K562 (cell line): ENCODE results near the gene DNAJB2. TPM values are rescaled to one million over a fixed set of nuclear protein-coding genes. Genes with fewer than 3 reads are reported as not detected.

Source experiments
- ATAC-seq: fragments of 200-7000 bp; cut with Tn5 transposase; 3 replicates; pipeline ENCODE4 v1.9.1; 2020; ENCODE audit warnings: moderate library complexity
- BruUV-seq: library from RNA; stranded (reverse); fragments of 400-500 nt; replicated peaks from 2 replicates; lab custom pipeline; 2021; lab: Mats Ljungman, UMichigan
- CTCF ChIA-PET: fragments of 300-600 bp; formaldehyde crosslinking; extraction: SDS; loops from one replicate; lab custom pipeline; 2021; ENCODE audit warnings: low intra/inter-chr PET ratio; lab: Yijun Ruan, JAX
- POLR2A ChIA-PET: fragments of 300-600, 350-650 bp; sonication (Branson Sonifier 250); formaldehyde crosslinking; extraction: SDS; loops from one replicate; lab custom pipeline; 2021; ENCODE audit warnings: antibody characterized with exemption, inconsistent platforms; lab: Yijun Ruan, JAX
- DNase-seq, 4 experiments: peaks; one replicate each; pipeline versions ENCODE4 v3.0.0 to v3.0.0-alpha.2; 2011 to 2018; ENCODE audit warnings: low spot score in 3 of 4, mixed read lengths in 3 of 4; ENCODE audit errors: extremely low read depth in 1 of 4
- FAIRE-seq: peaks from 2 replicates; lab custom pipeline; 2011; peaks lifted over from hg19 to GRCh38; lab: Jason Lieb, UNC
- H2AFZ ChIP-seq: 2 replicates; pipeline ENCODE4 v1.6.0; 2011; ENCODE audit warnings: low read depth, low read length, control low read depth, inconsistent platforms
- H3K27ac ChIP-seq: fragments of 200-600 bp; 3 replicates; pipeline ENCODE4 v1.8.0; 2011; ENCODE audit warnings: low read depth, mild to moderate bottlenecking, control low read depth, inconsistent platforms, low read length, moderate library complexity, mixed read lengths; ENCODE audit errors: extremely low read depth
- H3K27me3 ChIP-seq, 2 experiments: fragments of 300-600 bp in 1 of 2; 2 replicates in 1 of 2; 3 replicates in 1 of 2; pipeline versions ENCODE4 v1.6.0 to v1.8.0; 2011; ENCODE audit warnings: inconsistent platforms in 2 of 2, low read length in 2 of 2, mild to moderate bottlenecking in 1 of 2, mixed read lengths in 1 of 2, moderate library complexity in 1 of 2; ENCODE audit not compliant: control insufficient read depth in 2 of 2, insufficient read depth in 2 of 2
- H3K36me3 ChIP-seq: fragments of 300-600 bp; 3 replicates; pipeline ENCODE4 v1.8.0; 2011; ENCODE audit warnings: mild to moderate bottlenecking, low read length, inconsistent platforms; ENCODE audit not compliant: control insufficient read depth, insufficient read depth
- H3K4me1 ChIP-seq, 2 experiments: fragments of 200-600 bp in 1 of 2; replicated peaks in 1 of 2; 2 replicates in 1 of 2; 3 replicates in 1 of 2; pipeline versions ENCODE4 v1.5.1 to v1.8.0; 2011; ENCODE audit warnings: inconsistent platforms in 2 of 2, low read length in 2 of 2, mild to moderate bottlenecking in 1 of 2, mixed read lengths in 1 of 2, moderate library complexity in 1 of 2; ENCODE audit not compliant: control insufficient read depth in 2 of 2, insufficient read depth in 2 of 2
- H3K4me2 ChIP-seq: 2 replicates; pipeline ENCODE4 v1.6.1; 2011; ENCODE audit warnings: low read length, control low read depth, inconsistent platforms, mixed read lengths; ENCODE audit not compliant: insufficient read depth
- H3K4me3 ChIP-seq: fragments of 200-600 bp; sonication (generic), shearing (Covaris generic); 2 replicates; pipeline ENCODE4 v1.5.1; 2016; ENCODE audit warnings: control low read depth, inconsistent platforms
- H3K79me2 ChIP-seq: fragments of 200-600 bp; 3 replicates; pipeline ENCODE4 v1.8.0; 2011; ENCODE audit warnings: low read length, inconsistent platforms; ENCODE audit not compliant: control insufficient read depth, insufficient read depth
- H3K9ac ChIP-seq, 2 experiments: 2 replicates each; pipeline versions ENCODE4 v1.6.0 to v1.6.1; 2011; ENCODE audit warnings: low read depth in 2 of 2, low read length in 2 of 2, control low read depth in 1 of 2, inconsistent platforms in 1 of 2, mild to moderate bottlenecking in 1 of 2, mixed read lengths in 1 of 2; ENCODE audit not compliant: insufficient read depth in 1 of 2
- H3K9me1 ChIP-seq: one replicate; pipeline ENCODE4 v1.6.0; 2011; ENCODE audit warnings: inconsistent platforms, mild to moderate bottlenecking, low read length, moderate library complexity; ENCODE audit not compliant: control insufficient read depth, insufficient read depth
- H3K9me3 ChIP-seq: replicated peaks from 2 replicates; pipeline ENCODE4 v1.5.1; 2011; ENCODE audit warnings: low read depth, low read length, inconsistent platforms; ENCODE audit not compliant: control insufficient read depth, insufficient read depth
- H4K20me1 ChIP-seq: replicated peaks from 2 replicates; pipeline ENCODE4 v1.6.1; 2011; ENCODE audit warnings: low read length, inconsistent platforms, mixed read lengths; ENCODE audit not compliant: control insufficient read depth, insufficient read depth
- CTBP1 ChIP-seq: fragments of 450-650 bp; IDR thresholded peaks from 2 replicates; pipeline ENCODE4 v1.6.1; 2016; ENCODE audit warnings: borderline replicate concordance
- GTF2F1 ChIP-seq: IDR thresholded peaks from 2 replicates; pipeline ENCODE4 v1.6.1; 2011; ENCODE audit warnings: low read depth, low read length, improper control_type of control experiment
- HDAC2 ChIP-seq: fragments of 450-650 bp; IDR thresholded peaks from 2 replicates; pipeline ENCODE4 v1.6.1; 2016; ENCODE audit warnings: mild to moderate bottlenecking
- HINFP ChIP-seq: fragments of 450-650 bp; conservative IDR thresholded peaks from 2 replicates; pipeline ENCODE4 v1.6.1; 2016; ENCODE audit warnings: missing genetic modification characterization, low read depth, mild to moderate bottlenecking, control low read depth, missing compliant biosample characterization
- KDM1A ChIP-seq, 2 experiments: fragments of 450-650 bp; IDR thresholded peaks; 2 replicates each; pipeline ENCODE4 v1.6.1; 2016; ENCODE audit warnings: mild to moderate bottlenecking in 2 of 2
- KLF10 ChIP-seq: fragments of 250-450 bp; sonication (Bioruptor Pico); IDR thresholded peaks from 2 replicates; pipeline ENCODE4 v1.6.1; 2021; ENCODE audit warnings: matching md5 sums
- MLLT1 ChIP-seq, 2 experiments: fragments of 450-650 bp; IDR thresholded peaks; 2 replicates each; pipeline ENCODE4 v1.6.1; 2016
- WGBS: fragments of 100-300 bp; shearing (Covaris generic); methylation state at CpG from one replicate; pipeline ENCODE4 v1.1.6; 2016; ENCODE audit warnings: low coverage, mixed read lengths; ENCODE audit not compliant: insufficient coverage; ENCODE audit errors: missing lambda C conversion rate; 5-methylcytosine and 5-hydroxymethylcytosine counted together
- in situ Hi-C: fragments of 300-500 bp; cut with MboI; formaldehyde crosslinking; loops from 4 replicates; pipeline ENCODE4 v1.15.0; 2018; ENCODE audit warnings: inconsistent platforms, mixed read lengths
- intact Hi-C: fragments of 100-400 bp; cut with micrococcal nuclease; formaldehyde crosslinking; loops from 2 replicates; pipeline ENCODE4 v1.14.2; 2022
- polyA plus RNA-seq, 8 experiments: library from polyadenylated mRNA; depleted of rRNA in 4 of 8; stranded (reverse) in 5 of 8; unstranded in 3 of 8; fragments of >200 nt; fragmentation: Nextera tagmentation in 2 of 8; fragmentation: Illumina TruSeq in 1 of 8; extraction: Ambion mirVana in 2 of 8; extraction: Trizol in 1 of 8; gene quantifications; 2 replicates each; pipeline versions ENCODE4 v1.2.1 to v1.2.3, GENCODE V29; 2011 to 2014; ENCODE audit warnings: inconsistent platforms in 1 of 8, missing spikeins in 1 of 8
- total RNA-seq, 7 experiments: library from RNA; depleted of rRNA in 6 of 7; stranded (reverse); fragments of >200 nt in 6 of 7; fragmentation: Illumina TruSeq in 2 of 7; extraction: Trizol in 2 of 7; gene quantifications; 2 replicates each; pipeline versions ENCODE4 v1.2.1 to v1.2.3, GENCODE V29; 2011 to 2021; ENCODE audit warnings: low replicate concordance in 1 of 7

Gene DNAJB2
- total and polyA plus RNA-seq, 9 of the 15 experiments (the other 6 are each of a cell fraction or from before 2014, with no cell fraction given) = 0.08 to 3.0 (median 2.2) TPM; not detected in 1

- TF ChIP-seq HINFP (tag) = no peak
- TF ChIP-seq HDAC2 = no peak
- no peak for TF ChIP-seq KLF10
- no peak for TF ChIP-seq KDM1A (IDR thresholded peaks at IDR 0.05)
- TF ChIP-seq CTBP1 = no peak
- TF ChIP-seq MLLT1 (IDR thresholded peaks at IDR 0.05) = no peak
- TF ChIP-seq GTF2F1 = no peak
- no peak within 1 kb of the TSS for H3K27ac ChIP-seq
- no peaks in the 10 kb centered on the region for H3K9me3 ChIP-seq
- in situ Hi-C loops (no loop called here), intact Hi-C loops (no loop called here)
- no peaks in the 10 kb centered on the region for H3K79me2 ChIP-seq
- DNase-seq = no peak
- no peak within 1 kb of the TSS for H3K9ac ChIP-seq
- BruUV-seq = no TSS peak
- no peak for FAIRE-seq
- ATAC-seq = no peak
- H3K4me3 ChIP-seq = no peak within 1 kb of the TSS
- peaks cover 0 to 13% of the 10 kb centered on the region in 2 experiments; a peak in 1 of 5 replicates for H3K4me1 ChIP-seq
- ChIA-PET POLR2A (no interaction called here), CTCF (no interaction called here)
- peaks cover 0 to 22% of the 10 kb centered on the region in 2 experiments; a peak in 2 of 5 replicates for H3K27me3 ChIP-seq
- no peak within 1 kb of the TSS for H3K4me2 ChIP-seq
- WGBS = 1% methylated on average over 10 of the region's 24 CpGs
- H4K20me1 ChIP-seq = no peaks in the 10 kb centered on the region
- no peaks in the 10 kb centered on the region for H3K9me1 ChIP-seq
- no peaks in the 10 kb centered on the region for H3K36me3 ChIP-seq
- H2AFZ ChIP-seq = no peak within 1 kb of the TSS
Observed at GRCh38 chr2:219332542-219332941, 53.4 kb downstream of the DNAJB2 start, which contains the start of gene RESP18. RESP18 (minus strand) TSS chr2:219332744.
